Measurements from ENCODE around the gene LRCH1. TPM values are rescaled to one million over a fixed set of nuclear protein-coding genes. Genes with fewer than 3 reads are reported as not detected.

LRCH1 gene
- total RNA-seq, 2 donors from 2014 or later = 18.4 to 21.5 TPM

Other genes starting within 250 kb of the LRCH1 start
- gene RUBCNL, start 165.9 kb upstream of the LRCH1 start, total RNA-seq = 10 to 100 TPM in 1 of 2 donors, 1 to 10 TPM in 1; 8.9 to 17.3 TPM
- 100 to 1,000 TPM in 1 of 2 donors, 10 to 100 TPM in 1; 92.4 to 122 TPM for gene ESD, start 244.0 kb downstream of the LRCH1 start, total RNA-seq